ENCODE measurements around the gene CAMK2D.

Gene CAMK2D

DNA sequence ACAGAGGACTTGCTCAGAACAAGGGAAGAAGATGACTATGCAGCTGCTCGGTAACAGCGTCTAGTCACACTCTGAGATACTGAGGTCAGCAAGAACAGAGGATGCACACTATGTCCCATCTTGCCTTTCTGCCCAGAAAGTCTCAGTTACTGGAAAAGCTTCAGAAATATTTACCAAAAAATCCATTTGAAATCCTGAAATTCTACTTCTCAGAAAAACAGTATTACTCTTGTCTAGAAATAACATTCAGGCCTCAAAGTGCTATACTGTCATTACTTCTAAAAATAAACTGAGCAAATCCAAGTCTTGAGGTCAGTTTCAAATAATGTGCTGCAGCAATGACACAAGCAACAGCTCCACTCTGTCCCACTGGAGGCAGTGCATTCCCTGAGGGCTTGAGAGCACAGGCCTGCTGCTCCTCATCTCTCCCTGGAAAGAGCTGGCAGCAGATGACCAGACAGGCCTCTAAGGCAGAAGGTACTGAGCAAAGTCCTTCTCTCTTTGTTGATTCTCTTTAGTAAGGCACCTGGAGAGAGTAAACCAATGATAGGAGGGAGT, 76.9 kb downstream of the CAMK2D start:
- no peak for DNase-seq

- DNase-seq = no peak
Observed at GRCh38 chr4:113682730-113683537, 78.6 kb downstream of the CAMK2D start.

DNA sequence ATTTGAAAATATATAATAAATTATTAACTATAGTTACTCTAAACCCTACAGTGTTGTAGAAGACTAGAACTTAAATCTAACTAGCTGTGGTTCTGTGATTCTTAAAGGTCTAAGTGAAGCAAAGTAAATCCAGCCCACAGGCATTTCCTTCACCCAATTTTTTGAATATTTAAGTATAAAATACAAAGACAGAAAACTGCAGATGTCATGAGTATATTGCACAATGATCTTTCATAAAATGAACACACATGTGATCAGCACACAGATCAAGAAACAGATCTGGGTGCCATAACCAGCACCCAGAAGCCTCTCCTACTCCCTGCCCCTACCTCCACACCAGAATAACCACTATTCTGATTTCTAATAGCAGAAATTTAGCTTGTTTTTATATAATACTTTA, 82.9 kb downstream of the CAMK2D start:
- DNase-seq = no peak

DNA sequence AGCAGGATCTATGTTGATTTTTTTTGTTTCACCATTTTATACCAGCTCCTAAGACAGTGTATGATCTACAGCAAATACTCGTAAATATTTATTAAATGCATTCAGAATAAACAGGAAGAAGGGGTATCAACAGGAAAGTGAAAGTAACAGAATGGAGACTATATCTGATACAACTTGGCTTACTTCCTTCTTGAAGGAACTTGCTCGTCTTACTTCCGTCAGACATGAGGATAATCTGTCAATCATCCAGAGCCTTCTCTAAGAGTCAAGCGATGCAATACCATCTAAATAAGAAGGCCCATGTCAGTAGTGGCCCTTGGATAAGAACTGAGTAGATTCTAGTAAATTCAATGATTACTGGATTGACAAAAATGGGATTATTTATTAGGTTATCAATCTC, 84.2 kb downstream of the CAMK2D start:
- DNase-seq = no peak

DNA sequence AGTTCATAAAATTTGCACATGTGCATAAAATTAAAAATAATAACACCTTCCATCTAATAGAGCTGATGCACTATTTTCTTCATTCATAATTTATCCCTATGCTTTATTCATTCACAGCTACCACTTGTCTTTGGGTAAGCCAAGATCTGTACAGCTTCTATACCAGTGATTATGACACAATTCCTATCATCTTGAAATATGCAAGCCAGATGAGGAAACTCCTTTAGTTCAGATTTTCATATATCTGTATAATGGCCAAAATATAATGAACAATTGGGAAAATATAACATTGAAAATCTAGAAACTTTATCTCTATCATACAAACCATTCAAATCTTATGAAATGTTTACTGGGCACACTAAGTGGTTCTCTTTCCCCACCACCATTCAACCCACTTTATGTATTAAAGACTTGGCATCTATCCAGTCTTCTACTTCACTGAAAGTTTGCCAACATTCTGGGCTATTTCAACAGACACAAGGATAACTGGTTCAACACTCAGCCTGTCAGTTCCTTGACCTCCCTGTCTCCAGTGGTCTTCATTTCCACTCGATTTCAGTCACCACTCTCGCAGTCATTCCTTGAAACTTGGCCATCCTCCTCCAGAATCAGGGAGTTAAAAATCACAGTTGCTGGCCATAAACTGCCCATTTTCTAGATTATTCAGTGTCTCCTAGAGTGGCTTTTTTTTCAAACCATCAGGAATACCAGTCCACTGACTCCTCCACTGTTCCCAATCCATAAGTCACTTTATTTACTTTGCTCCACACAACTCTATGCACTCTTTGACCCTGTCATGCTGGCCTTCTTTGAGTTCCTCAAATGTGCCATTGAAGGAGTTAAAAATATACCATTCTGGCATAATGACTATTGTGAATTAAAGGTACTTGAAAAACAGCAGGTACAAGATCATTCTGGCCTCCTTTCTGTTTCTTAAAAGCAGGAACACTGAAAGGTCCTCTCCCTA, 85.5 kb downstream of the CAMK2D start:
- DNase-seq = no peak

GRCh38 chr4:113674733-113675132, 86.8 kb downstream of the CAMK2D start:
- DNase-seq = no peak

DNA sequence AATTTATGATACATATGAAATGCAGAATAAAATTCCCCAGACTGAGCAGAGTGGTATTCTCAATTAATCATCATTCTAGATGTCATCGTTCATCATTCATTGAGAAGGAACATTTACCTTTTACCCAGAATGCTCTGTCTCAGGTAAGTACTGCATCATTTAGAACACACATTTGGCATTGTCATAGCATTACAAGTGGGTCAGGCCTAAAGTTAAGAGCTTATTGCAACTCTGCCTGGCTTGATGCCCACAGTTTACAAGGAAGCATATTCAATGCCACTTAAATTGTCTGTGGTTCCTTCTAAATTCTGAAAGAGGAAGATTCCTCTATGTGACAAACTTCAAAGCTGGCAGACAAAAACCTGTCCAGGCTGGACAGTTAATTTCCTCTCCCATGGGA, 87.3 kb downstream of the CAMK2D start:
- no peak for DNase-seq

- DNase-seq = no peak
Observed at GRCh38 chr4:113673450-113673849, 88.1 kb downstream of the CAMK2D start.

GRCh38 chr4:113666386-113667114, 95.0 kb downstream of the CAMK2D start:
- DNase-seq = no peak

DNA sequence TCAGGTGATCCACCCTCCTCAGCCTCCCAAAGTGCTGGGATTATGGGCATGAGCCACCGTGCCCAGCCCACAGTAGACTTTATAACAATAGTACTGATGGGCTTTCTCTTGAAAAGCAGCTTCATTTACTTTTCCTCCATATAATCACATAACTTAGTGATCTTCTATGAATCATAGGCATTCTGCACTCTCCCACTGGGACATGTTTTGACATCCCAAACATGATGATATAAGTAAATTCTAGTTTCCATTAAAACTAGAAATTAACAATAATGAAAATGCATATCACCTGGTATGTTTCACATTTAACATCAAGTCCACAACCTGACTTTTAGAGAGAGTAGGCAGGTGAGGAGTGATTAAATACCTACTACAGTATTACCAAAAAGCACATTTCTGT, 96.5 kb downstream of the CAMK2D start:
- DNase-seq = no peak

- DNase-seq = no peak
Observed at GRCh38 chr4:113662581-113662980, 99.0 kb downstream of the CAMK2D start.

- no peak for DNase-seq
Observed at GRCh38 chr4:113659127-113659526, 102.4 kb downstream of the CAMK2D start.

- DNase-seq = no peak
Observed at GRCh38 chr4:113657586-113658233, 103.8 kb downstream of the CAMK2D start.

- no peak for DNase-seq
Observed at GRCh38 chr4:113653871-113654270, 107.7 kb downstream of the CAMK2D start.

GRCh38 chr4:113646442-113646822, 115.1 kb downstream of the CAMK2D start:
- no peak for DNase-seq

- no peak for DNase-seq
Observed at GRCh38 chr4:113645771-113646441, 115.6 kb downstream of the CAMK2D start.

DNA sequence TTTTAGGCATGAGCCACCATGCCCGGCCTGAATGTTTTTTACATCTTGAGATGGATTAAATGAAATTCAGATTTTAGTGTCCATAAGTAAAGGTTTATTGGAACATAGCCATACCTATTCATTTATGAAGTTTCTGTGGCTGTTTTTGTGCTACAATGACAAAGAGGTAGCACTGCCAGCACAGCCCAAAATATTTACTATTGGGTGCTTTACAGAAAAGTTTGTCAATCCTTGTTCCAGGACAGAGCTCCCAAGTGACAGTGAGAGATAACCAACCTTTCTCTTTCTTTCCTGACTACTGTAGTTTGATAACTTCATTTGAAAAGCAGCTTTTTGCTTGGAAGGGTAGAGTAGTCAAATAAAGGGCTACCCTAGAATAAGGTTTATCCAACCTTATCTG, 116.2 kb downstream of the CAMK2D start:
- DNase-seq = no peak

GRCh38 chr4:113644398-113644797, 117.1 kb downstream of the CAMK2D start:
- no peak for DNase-seq

DNA sequence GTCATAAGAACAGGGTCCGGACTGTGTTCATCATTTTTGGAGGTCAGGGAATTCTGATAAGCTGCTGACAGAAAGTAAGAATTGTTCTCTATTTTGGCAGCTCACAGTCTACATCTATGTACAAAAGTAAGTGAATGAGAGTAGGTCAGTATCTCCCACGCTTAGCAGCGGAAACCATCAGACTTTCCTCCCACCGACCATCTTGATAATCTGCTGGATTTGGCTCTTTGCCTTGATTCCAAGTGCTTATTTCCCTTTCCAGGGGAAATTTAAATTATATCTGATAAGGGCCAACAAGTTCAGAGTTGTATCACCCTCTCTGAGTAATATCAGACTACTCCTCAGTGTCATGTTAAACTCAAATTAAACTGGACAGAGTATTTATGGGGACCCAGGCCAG, 118.0 kb downstream of the CAMK2D start:
- no peak for DNase-seq

DNA sequence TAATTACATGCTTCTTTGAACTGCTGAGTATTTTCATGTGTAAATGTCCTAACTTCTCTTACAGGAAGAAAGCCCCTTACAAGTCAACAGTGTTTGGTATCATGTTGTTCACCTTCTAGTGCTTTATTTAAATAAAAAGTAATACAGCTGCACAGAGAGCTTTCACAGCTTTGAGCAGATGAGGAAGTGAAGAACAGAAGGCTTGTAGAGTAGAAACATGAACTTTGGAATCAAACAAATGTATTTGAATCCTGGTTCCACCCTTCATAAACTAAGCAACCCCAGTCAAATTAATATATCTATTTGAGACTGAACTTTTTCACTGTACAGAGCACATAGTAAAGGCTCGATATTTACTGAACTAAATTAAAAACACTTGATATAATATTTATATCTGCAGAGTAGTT, 120.5 kb downstream of the CAMK2D start:
- no peak for DNase-seq

- no peak for DNase-seq
Observed at GRCh38 chr4:113639326-113639725, 122.2 kb downstream of the CAMK2D start.

DNA sequence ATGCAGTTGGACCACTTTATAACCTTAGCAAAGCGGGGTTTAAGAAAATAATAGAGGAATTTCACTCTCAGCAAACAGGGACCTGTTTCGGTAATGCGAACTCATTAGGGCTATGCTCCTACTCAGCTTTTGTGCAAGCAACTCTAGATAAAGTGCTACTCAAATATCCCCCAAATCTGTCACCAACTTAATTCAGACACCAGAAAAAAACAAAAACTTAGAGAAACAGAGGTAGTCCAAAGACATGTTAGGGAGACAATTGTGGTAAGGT, 123.0 kb downstream of the CAMK2D start:
- DNase-seq = no peak

Measured in right kidney (tissue), 1 donor.